ENCODE measurements around the gene PLAC1. TPM values are rescaled to one million over a fixed set of nuclear protein-coding genes. Genes with fewer than 3 reads are reported as not detected.
A peak's percentile ranks its signal among the peaks of the same experiment; 100 is the strongest.

PLAC1 gene
- total RNA-seq = not detected in 2 replicates

GRCh38 chrX:134658002-134658759, at the start of gene PLAC1:
Gene PLAC1 (minus strand): TSS chrX:134658471. CDS start chrX:134566682, 91,789 bp downstream.
- DNase-seq (ENCODE audit: low read depth in 2 of 2) = peak; percentile 10 to 17

- no peak for DNase-seq (ENCODE audit: low read depth in 2 of 2)
Measured at GRCh38 chrX:134706138-134706537, 47.9 kb upstream of the PLAC1 start.

GRCh38 chrX:134695999-134696398, 37.7 kb upstream of the PLAC1 start:
- DNase-seq (ENCODE audit: low read depth in 2 of 2) = peak in 1 of 2 donors; percentile 34

- DNase-seq (ENCODE audit: low read depth in 2 of 2) = no peak
Measured at GRCh38 chrX:134694333-134695322, 36.4 kb upstream of the PLAC1 start.

GRCh38 chrX:134693644-134694043, 35.4 kb upstream of the PLAC1 start:
- DNase-seq (ENCODE audit: low read depth in 2 of 2) = no peak

- peak in 1 of 2 donors; percentile 66 for DNase-seq (ENCODE audit: low read depth in 2 of 2)
Measured at GRCh38 chrX:134692990-134693389, 34.7 kb upstream of the PLAC1 start.

GRCh38 chrX:134692233-134692632, 34.0 kb upstream of the PLAC1 start:
- peak in 1 of 2 donors; percentile 16 for DNase-seq (ENCODE audit: low read depth in 2 of 2)

GRCh38 chrX:134691453-134691852, 33.2 kb upstream of the PLAC1 start:
- no peak for DNase-seq (ENCODE audit: low read depth in 2 of 2)

- peak in 1 of 2 donors; percentile 34 for DNase-seq (ENCODE audit: low read depth in 2 of 2)
Measured at GRCh38 chrX:134688839-134689238, 30.6 kb upstream of the PLAC1 start.

- no peak for DNase-seq (ENCODE audit: low read depth in 2 of 2)
Measured at GRCh38 chrX:134688031-134688823, 30.0 kb upstream of the PLAC1 start.

- DNase-seq (ENCODE audit: low read depth in 2 of 2) = no peak
Measured at GRCh38 chrX:134685668-134686067, 27.4 kb upstream of the PLAC1 start.

- no peak for DNase-seq (ENCODE audit: low read depth in 2 of 2)
Measured at GRCh38 chrX:134684956-134685355, 26.7 kb upstream of the PLAC1 start.

- DNase-seq (ENCODE audit: low read depth in 2 of 2) = peak; percentile 6 to 32
Measured at GRCh38 chrX:134683351-134684005, 25.2 kb upstream of the PLAC1 start.

- DNase-seq (ENCODE audit: low read depth in 2 of 2) = no peak
Measured at GRCh38 chrX:134682081-134682480, 23.8 kb upstream of the PLAC1 start.

GRCh38 chrX:134679644-134680043, 21.4 kb upstream of the PLAC1 start:
- DNase-seq (ENCODE audit: low read depth in 2 of 2) = no peak

- DNase-seq (ENCODE audit: low read depth in 2 of 2) = no peak
Measured at GRCh38 chrX:134679221-134679620, 20.9 kb upstream of the PLAC1 start.

- no peak for DNase-seq (ENCODE audit: low read depth in 2 of 2)
Measured at GRCh38 chrX:134677332-134677731, 19.1 kb upstream of the PLAC1 start.

GRCh38 chrX:134676436-134676835, 18.2 kb upstream of the PLAC1 start:
- peak in 1 of 2 donors; percentile 30 for DNase-seq (ENCODE audit: low read depth in 2 of 2)

GRCh38 chrX:134673123-134673522, 14.9 kb upstream of the PLAC1 start:
- DNase-seq (ENCODE audit: low read depth in 2 of 2) = no peak

GRCh38 chrX:134672101-134672500, 13.8 kb upstream of the PLAC1 start:
- no peak for DNase-seq (ENCODE audit: low read depth in 2 of 2)

GRCh38 chrX:134671294-134671693, 13.0 kb upstream of the PLAC1 start:
- DNase-seq (ENCODE audit: low read depth in 2 of 2) = peak; percentile 27 to 91

Data from dermis microvascular lymphatic vessel endothelial cell (primary cell).